HG03097 (cell line): ENCODE results near the gene WDR1.

ENCODE experiments used
- ATAC-seq: cut with Tn5 transposase; IDR thresholded peaks from one replicate; pipeline ENCODE4 v1.9.1; 2021; ENCODE audit not compliant: unreplicated experiment, low FRiP score

The WDR1 gene

GRCh38 chr4:10074767-10075105, 41.9 kb downstream of the WDR1 start:
- no peak for ATAC-seq

GRCh38 chr4:10074076-10074766, 42.4 kb downstream of the WDR1 start:
- no peak for ATAC-seq

GRCh38 chr4:10072420-10073017, 44.1 kb downstream of the WDR1 start:
- ATAC-seq: no peak

GRCh38 chr4:10069075-10069642, 47.4 kb downstream of the WDR1 start:
- no peak for ATAC-seq

GRCh38 chr4:10066670-10067651, 49.6 kb downstream of the WDR1 start:
- no peak for ATAC-seq

- ATAC-seq: no peak
Measured at GRCh38 chr4:10066206-10066605, 50.4 kb downstream of the WDR1 start.

GRCh38 chr4:10063544-10064300, 52.9 kb downstream of the WDR1 start:
- no peak for ATAC-seq

GRCh38 chr4:10061650-10062415, 54.8 kb downstream of the WDR1 start:
- ATAC-seq: no peak

GRCh38 chr4:10058371-10058770, 58.2 kb downstream of the WDR1 start:
- ATAC-seq: no peak

GRCh38 chr4:10057023-10057395, 59.6 kb downstream of the WDR1 start:
- no peak for ATAC-seq

GRCh38 chr4:10056334-10057022, 60.1 kb downstream of the WDR1 start:
- no peak for ATAC-seq

- no peak for ATAC-seq
Measured at GRCh38 chr4:10055871-10056270, 60.7 kb downstream of the WDR1 start.

GRCh38 chr4:10054571-10055041, 62.0 kb downstream of the WDR1 start:
- ATAC-seq: no peak

GRCh38 chr4:10053635-10054453, 62.8 kb downstream of the WDR1 start:
- ATAC-seq: no peak

GRCh38 chr4:10051517-10052135, 65.0 kb downstream of the WDR1 start:
- no peak for ATAC-seq

- no peak for ATAC-seq
Measured at GRCh38 chr4:10050721-10051120, 65.9 kb downstream of the WDR1 start.

- ATAC-seq: no peak
Measured at GRCh38 chr4:10050261-10050661, 66.3 kb downstream of the WDR1 start.
